ENCODE measurements around the gene IP6K2. TPM values are rescaled to one million over a fixed set of nuclear protein-coding genes. Genes with fewer than 3 reads are reported as not detected.
A peak's percentile ranks its signal among the peaks of the same experiment; 100 is the strongest.

Gene IP6K2
- 88.1 and 102 TPM in 2 replicates for total RNA-seq (2014; rRNA removed)
- Bru-seq, nascent RNA: percentile 96 among the genes with signal in this experiment
- BruChase-seq, experiment 1, labeled RNA remaining after a 6-hour chase: percentile 93 among the genes with signal in this experiment
- percentile 96 among the genes with signal in this experiment for BruChase-seq, experiment 2, labeled RNA remaining after a 2-hour chase
- long read RNA-seq, transcript IP6K2-221 (2 exons, 1,673 nt): minor isoform, 6 of 251 reads
- long read RNA-seq, transcript IP6K2-201 (6 exons, 1,775 nt): major isoform, 64 of 251 reads
- long read RNA-seq, transcript IP6K2-208 (2 exons, 1,124 nt): minor isoform, 6 of 251 reads
- long read RNA-seq, partial matches to known transcripts: 64 of 251 reads
- long read RNA-seq, other reads (novel, unspliced or antisense): 105 of 251 reads

GRCh38 chr3:48716982-48717746 lies at the start of gene IP6K2:
TSS of gene IP6K2 (minus strand) at chr3:48717221. CDS start at chr3:48695291, 21,930 bp downstream.
- DNase-seq (peak; percentile 99), ATAC-seq (peak; percentile 96)
- no TSS peak for BruUV-seq (replicated peaks)
- H3K27ac ChIP-seq (ENCODE audit: low read length): peak within 1 kb of the TSS; percentile 47
- H4K20me1 ChIP-seq (ENCODE audit: low read length): peaks cover 26% of the 10 kb centered on the region
- no peaks in the 10 kb centered on the region for H3F3A ChIP-seq (ENCODE audit: low read length, unreplicated experiment)
- peak within 1 kb of the TSS; percentile 96 for H3K9ac ChIP-seq (ENCODE audit: low read length)
- ChIA-PET POLR2A (ENCODE audit: unreplicated experiment) (interaction anchor here (0.5 to 0.9 kb wide), 8 partner anchors 8 to 907 kb away, joined by 3 to 13 read pairs (median 4); no protein-coding TSS in a partner anchor), CTCF (interaction anchor here (0.7 to 2.4 kb wide), 3 partner anchors 23 to 48 kb away, joined by 3 to 7 read pairs (median 5); no protein-coding TSS in a partner anchor)
- H3K4me2 ChIP-seq (ENCODE audit: low read length): peak within 1 kb of the TSS; percentile 85
- peak within 1 kb of the TSS; percentile 78 for H2AFZ ChIP-seq (ENCODE audit: low read length)
- peaks cover 17% of the 10 kb centered on the region for H3K36me3 ChIP-seq (ENCODE audit: low read depth, low read length)
- no peaks in the 10 kb centered on the region for H3K9me2 ChIP-seq (replicated peaks; ENCODE audit: low read length)
- H3K27me3 ChIP-seq (ENCODE audit: low read length): no peaks in the 10 kb centered on the region
- intact Hi-C loops (cut with micrococcal nuclease): no loop called here
- H3K4me1 ChIP-seq (ENCODE audit: insufficient read depth, low read length): peaks cover 12% of the 10 kb centered on the region
- TF ChIP-seq EZH2phosphoT487 (IDR thresholded peaks at IDR 0.05; ENCODE audit: borderline replicate concordance, low read length): no peak
- TF ChIP-seq CTCF (conservative IDR thresholded peaks at IDR 0.05; ENCODE audit: low read depth, low read length): no peak
- TF ChIP-seq EZH2 (IDR thresholded peaks at IDR 0.05; ENCODE audit: low read length, unreplicated experiment): no peak
- H3K9me3 ChIP-seq (ENCODE audit: low read length): no peaks in the 10 kb centered on the region
- H3K79me2 ChIP-seq (ENCODE audit: low read length): peaks cover 48% of the 10 kb centered on the region
- H3K4me3 ChIP-seq (ENCODE audit: low read length): peak within 1 kb of the TSS; percentile 88

- no peaks in the 10 kb centered on the region for H3F3A ChIP-seq (ENCODE audit: low read length, unreplicated experiment)
- ChIA-PET POLR2A (ENCODE audit: unreplicated experiment) (interaction anchor here (0.7 kb wide), 1 partner anchor 82 kb away, joined by 21 read pairs; no protein-coding TSS in a partner anchor), CTCF (interaction anchor here (0.5 to 1.0 kb wide), 13 partner anchors 9 to 1825 kb away, joined by 3 to 15 read pairs (median 6); partner anchors contain the start of gene QRICH1)
- no peak overlapping the region for H3K4me2 ChIP-seq (ENCODE audit: low read length)
- H2AFZ ChIP-seq (ENCODE audit: low read length): no peak overlapping the region
- H3K9me3 ChIP-seq (ENCODE audit: low read length): no peaks in the 10 kb centered on the region
- H3K4me3 ChIP-seq (ENCODE audit: low read length): no peak overlapping the region
- H3K9me2 ChIP-seq (replicated peaks; ENCODE audit: low read length): no peaks in the 10 kb centered on the region
- no peak overlapping the region for H3K27ac ChIP-seq (ENCODE audit: low read length)
- TF ChIP-seq CTCF (conservative IDR thresholded peaks at IDR 0.05; ENCODE audit: low read depth, low read length) (peak; percentile 64), EZH2 (IDR thresholded peaks at IDR 0.05; ENCODE audit: low read length, unreplicated experiment) (no peak)
- ATAC-seq (peak; percentile 97), DNase-seq (peak; percentile 49)
- no peaks in the 10 kb centered on the region for H3K4me1 ChIP-seq (ENCODE audit: insufficient read depth, low read length)
- H3K36me3 ChIP-seq (ENCODE audit: low read depth, low read length): peaks cover 11% of the 10 kb centered on the region
- intact Hi-C loops (cut with micrococcal nuclease): loop anchor here (1.0 to 2.0 kb wide), 2 partner anchors 19 to 80 kb away; partner anchors contain the start of gene NCKIPSD
- no peak overlapping the region for H3K9ac ChIP-seq (ENCODE audit: low read length)
- BruUV-seq (replicated peaks): no TSS peak
- H4K20me1 ChIP-seq (ENCODE audit: low read length): no peaks in the 10 kb centered on the region
- H3K27me3 ChIP-seq (ENCODE audit: low read length): no peaks in the 10 kb centered on the region
- no peaks in the 10 kb centered on the region for H3K79me2 ChIP-seq (ENCODE audit: low read length)
Observed at GRCh38 chr3:48765376-48765775, 48.4 kb upstream of the IP6K2 start.
